Bronchial epithelial cell (primary cell): ENCODE data around the gene CYB5R4. TPM values are rescaled to one million over a fixed set of nuclear protein-coding genes. Genes with fewer than 3 reads are reported as not detected.

Source experiments
- DNase-seq: peaks from one replicate; pipeline ENCODE4 v3.0.0-alpha.2; 2010; ENCODE audit warnings: low read depth
- FAIRE-seq: peaks from 2 replicates; lab custom pipeline; 2011; peaks lifted over from hg19 to GRCh38; lab: Jason Lieb, UNC
- H3K27me3 ChIP-seq: 2 replicates; pipeline ENCODE4 v1.5.1; 2011; ENCODE audit warnings: low read length; ENCODE audit not compliant: control insufficient read depth, insufficient read depth
- H3K36me3 ChIP-seq: 2 replicates; pipeline ENCODE4 v1.5.1; 2011; ENCODE audit warnings: low read length; ENCODE audit not compliant: control insufficient read depth, insufficient read depth
- H3K4me3 ChIP-seq: 2 replicates; pipeline ENCODE4 v1.5.1; 2011; ENCODE audit warnings: mild to moderate bottlenecking, low read depth, low read length, control low read depth
- CTCF ChIP-seq: IDR thresholded peaks from 2 replicates; pipeline ENCODE4 v1.5.1; 2011; ENCODE audit warnings: mild to moderate bottlenecking, moderate library complexity, low read length, control low read depth, inconsistent platforms; ENCODE audit not compliant: insufficient read depth, severe bottlenecking
- total RNA-seq: library from RNA; depleted of rRNA; stranded (reverse); fragments of >200 nt; gene quantifications from 2 replicates; pipeline ENCODE4 v1.2.1, GENCODE V29; 2014

Gene CYB5R4
- total RNA-seq, 1 donor from 2014 or later: 4.7 TPM

GRCh38 chr6:83824831-83825230, 34.7 kb upstream of the CYB5R4 start:
- TF ChIP-seq CTCF: no peak
- Histone ChIP-seq H3K4me3 (no peak overlapping the region), H3K36me3 (no peaks in the 10 kb centered on the region), H3K27me3 (no peaks in the 10 kb centered on the region)
- FAIRE-seq (no peak), DNase-seq (peak; percentile 47)

- peak; percentile 66 for DNase-seq
- Histone ChIP-seq H3K4me3 (no peak overlapping the region), H3K27me3 (no peaks in the 10 kb centered on the region), H3K36me3 (no peaks in the 10 kb centered on the region)
- no peak for FAIRE-seq
- no peak for TF ChIP-seq CTCF
Measured at GRCh38 chr6:83827050-83827449, 32.4 kb upstream of the CYB5R4 start.

GRCh38 chr6:83838727-83839126, 20.8 kb upstream of the CYB5R4 start:
- Histone ChIP-seq H3K4me3 (no peak overlapping the region), H3K27me3 (no peaks in the 10 kb centered on the region), H3K36me3 (no peaks in the 10 kb centered on the region)
- DNase-seq: peak; percentile 90
- no peak for TF ChIP-seq CTCF
- peak; percentile 64 for FAIRE-seq

- no peaks in the 10 kb centered on the region for H3K27me3 ChIP-seq
- no peak for TF ChIP-seq CTCF
- FAIRE-seq (no peak), DNase-seq (peak; percentile 63)
- H3K36me3 ChIP-seq: no peaks in the 10 kb centered on the region
- no peak overlapping the region for H3K4me3 ChIP-seq
Measured at GRCh38 chr6:83844170-83844569, 15.3 kb upstream of the CYB5R4 start.

GRCh38 chr6:83846291-83846690, 13.2 kb upstream of the CYB5R4 start:
- no peak for TF ChIP-seq CTCF
- FAIRE-seq: no peak

GRCh38 chr6:83847179-83847578, 12.3 kb upstream of the CYB5R4 start:
- H3K27me3 ChIP-seq: no peaks in the 10 kb centered on the region
- DNase-seq: peak; percentile 80
- no peak for FAIRE-seq

More at GRCh38 chr6:83846291-83846690, 13.2 kb upstream of the CYB5R4 start:
- Histone ChIP-seq H3K36me3 (no peaks in the 10 kb centered on the region), H3K27me3 (no peaks in the 10 kb centered on the region), H3K4me3 (no peak overlapping the region)
- no peak for DNase-seq

More at GRCh38 chr6:83847179-83847578, 12.3 kb upstream of the CYB5R4 start:
- no peak for TF ChIP-seq CTCF
- Histone ChIP-seq H3K4me3 (no peak overlapping the region), H3K36me3 (no peaks in the 10 kb centered on the region)
